B cell (primary cell): Measurements from ENCODE around the gene EGFL8. TPM values are rescaled to one million over a fixed set of nuclear protein-coding genes. Genes with fewer than 3 reads are reported as not detected.

Experiments
- ATAC-seq: fragments of 200-7000 bp; cut with Tn5 transposase; one replicate; pipeline ENCODE4 v1.10.0; 2021; ENCODE audit warnings: low read depth, mild to moderate bottlenecking, moderate number of reproducible peaks, moderate library complexity
- CTCF ChIA-PET: fragments of 350-600 bp; sonication (Branson Sonifier 250); formaldehyde crosslinking; loops from one replicate; lab custom pipeline; 2021; ENCODE audit warnings: antibody characterized with exemption, inconsistent platforms; lab: Charles Lee
- POLR2A ChIA-PET: fragments of 350-600 bp; sonication (Branson Sonifier 250); formaldehyde crosslinking; loops from one replicate; lab custom pipeline; 2021; ENCODE audit warnings: antibody characterized with exemption; lab: Charles Lee
- DNase-seq: peaks from one replicate; pipeline ENCODE4 v3.0.0; 2013
- H2AFZ ChIP-seq: 2 replicates; pipeline ENCODE4 v1.6.1; 2012; ENCODE audit warnings: mild to moderate bottlenecking, low read depth, low read length; ENCODE audit not compliant: insufficient read depth, poor library complexity, severe bottlenecking
- H3K27ac ChIP-seq, 2 donors: 1 replicate in 1 of 2; 2 replicates in 1 of 2; pipeline ENCODE4 v1.5.1; 2012 to 2013; ENCODE audit warnings: low read length in 2 of 2, mild to moderate bottlenecking in 2 of 2, moderate library complexity in 1 of 2
- H3K27me3 ChIP-seq, 4 experiments: fragments of 200-600 bp in 1 of 4; sonication (generic) in 1 of 4; replicated peaks in 1 of 4; 1 replicate in 2 of 4; 2 replicates in 2 of 4; pipeline versions ENCODE4 v1.6.1 to v1.7.0; 2013 to 2016; ENCODE audit warnings: low read length in 3 of 4, mild to moderate bottlenecking in 2 of 4, mixed read lengths in 1 of 4, moderate library complexity in 1 of 4; ENCODE audit not compliant: insufficient read depth in 4 of 4, control insufficient read depth in 3 of 4; ENCODE audit errors: control extremely low read depth in 1 of 4
- H3K36me3 ChIP-seq, 2 experiments: replicated peaks in 1 of 2; 1 replicate in 1 of 2; 2 replicates in 1 of 2; pipeline versions ENCODE4 v1.6.1 to v1.7.1; 2013; ENCODE audit warnings: low read length in 1 of 2; ENCODE audit not compliant: insufficient read depth in 2 of 2, control insufficient read depth in 1 of 2; ENCODE audit errors: control extremely low read depth in 1 of 2, extremely low read depth in 1 of 2
- H3K4me1 ChIP-seq, 2 donors: fragments of 200-600 bp in 1 of 2; sonication (generic) in 1 of 2; 1 replicate in 1 of 2; 2 replicates in 1 of 2; pipeline versions ENCODE4 v1.5.1 to v1.6.1; 2013 to 2017; ENCODE audit warnings: low read length in 2 of 2; ENCODE audit not compliant: control insufficient read depth in 2 of 2, insufficient read depth in 2 of 2
- H3K4me2 ChIP-seq: replicated peaks from 2 replicates; pipeline ENCODE3; 2012; ENCODE audit warnings: mild to moderate bottlenecking, low read depth, low read length; ENCODE audit not compliant: poor library complexity, severe bottlenecking
- H3K4me3 ChIP-seq, 5 experiments: fragments of 200-600 bp in 1 of 5; sonication (generic) in 1 of 5; 1 replicate in 3 of 5; 2 replicates in 2 of 5; pipeline versions ENCODE4 v1.5.1 to v1.7.0; 2011 to 2016; ENCODE audit warnings: low read length in 4 of 5, mild to moderate bottlenecking in 4 of 5, low read depth in 2 of 5, control low read depth in 1 of 5, moderate library complexity in 1 of 5; ENCODE audit not compliant: insufficient read depth in 1 of 5; ENCODE audit errors: control extremely low read depth in 1 of 5, extremely low read depth in 1 of 5
- H3K79me2 ChIP-seq: fragments of 200-600 bp; sonication (generic); one replicate; pipeline ENCODE4 v1.6.0; 2016; ENCODE audit warnings: low read length; ENCODE audit not compliant: control insufficient read depth, insufficient read depth
- H3K9ac ChIP-seq: fragments of 200-600 bp; sonication (generic); 2 replicates; pipeline ENCODE4 v1.6.1; 2017; ENCODE audit warnings: mild to moderate bottlenecking, low read length, moderate library complexity
- H3K9me3 ChIP-seq, 3 donors: one replicate each; pipeline versions ENCODE4 v1.6.1 to v1.7.1; 2013; ENCODE audit warnings: low read length in 2 of 3; ENCODE audit not compliant: control insufficient read depth in 2 of 3, insufficient read depth in 1 of 3; ENCODE audit errors: control extremely low read depth in 1 of 3
- H4K20me1 ChIP-seq: 2 replicates; pipeline ENCODE4 v1.6.0; 2012; ENCODE audit warnings: mild to moderate bottlenecking, low read length; ENCODE audit not compliant: insufficient read depth, control insufficient read depth, poor library complexity, severe bottlenecking
- H3K27ac Mint-ChIP-seq: one replicate; pipeline ENCODE4 v1.8.0; 2021; ENCODE audit warnings: mixed read lengths
- H3K27me3 Mint-ChIP-seq: one replicate; pipeline ENCODE4 v1.8.0; 2021; ENCODE audit warnings: mixed read lengths
- H3K4me1 Mint-ChIP-seq: one replicate; pipeline ENCODE4 v1.8.0; 2021; ENCODE audit warnings: mixed read lengths
- H3K4me3 Mint-ChIP-seq: one replicate; pipeline ENCODE4 v1.8.0; 2021; ENCODE audit warnings: mixed read lengths
- H3K9me3 Mint-ChIP-seq: one replicate; pipeline ENCODE4 v1.8.0; 2022; ENCODE audit warnings: mixed read lengths; ENCODE audit not compliant: insufficient read depth
- EZH2 ChIP-seq: IDR thresholded peaks from 2 replicates; pipeline ENCODE4 v1.6.1; 2012; ENCODE audit warnings: borderline replicate concordance, low read depth, mild to moderate bottlenecking, moderate library complexity, low read length; ENCODE audit not compliant: insufficient read depth, poor library complexity, severe bottlenecking
- WGBS: methylation state at CpG from one replicate; pipeline ENCODE4 v1.1.5; 2013; ENCODE audit warnings: missing lambda C conversion rate; ENCODE audit not compliant: insufficient coverage; 5-methylcytosine and 5-hydroxymethylcytosine counted together
- intact Hi-C: fragments of 100-400 bp; cut with micrococcal nuclease; formaldehyde crosslinking; loops from one replicate; pipeline ENCODE4 v1.10.0; 2022
- polyA plus RNA-seq: library from polyadenylated mRNA; depleted of rRNA; stranded (reverse); fragments of >200 nt; gene quantifications from 2 replicates; pipeline ENCODE4 v1.2.3, GENCODE V29; 2012
- total RNA-seq, 2 donors: library from RNA; stranded (reverse); fragments of 120-200 nt in 1 of 2; gene quantifications; 1 replicate in 1 of 2; 2 replicates in 1 of 2; pipeline versions ENCODE4 v1.2.3 to v1.2.4, GENCODE V29; 2013 to 2022
- TF ChIP-seq, protein P1 (sequence below): fragments of 200-600 bp; IDR thresholded peaks from one replicate; pipeline ENCODE4 v1.8.0; 2022; ENCODE audit warnings: antibody characterized with exemption, mild to moderate bottlenecking

The EGFL8 gene
- total and polyA plus RNA-seq, 2 donors (not counting 1 experiment from before 2014, with no cell fraction given) = 0.91 to 3.9 TPM

DNA sequence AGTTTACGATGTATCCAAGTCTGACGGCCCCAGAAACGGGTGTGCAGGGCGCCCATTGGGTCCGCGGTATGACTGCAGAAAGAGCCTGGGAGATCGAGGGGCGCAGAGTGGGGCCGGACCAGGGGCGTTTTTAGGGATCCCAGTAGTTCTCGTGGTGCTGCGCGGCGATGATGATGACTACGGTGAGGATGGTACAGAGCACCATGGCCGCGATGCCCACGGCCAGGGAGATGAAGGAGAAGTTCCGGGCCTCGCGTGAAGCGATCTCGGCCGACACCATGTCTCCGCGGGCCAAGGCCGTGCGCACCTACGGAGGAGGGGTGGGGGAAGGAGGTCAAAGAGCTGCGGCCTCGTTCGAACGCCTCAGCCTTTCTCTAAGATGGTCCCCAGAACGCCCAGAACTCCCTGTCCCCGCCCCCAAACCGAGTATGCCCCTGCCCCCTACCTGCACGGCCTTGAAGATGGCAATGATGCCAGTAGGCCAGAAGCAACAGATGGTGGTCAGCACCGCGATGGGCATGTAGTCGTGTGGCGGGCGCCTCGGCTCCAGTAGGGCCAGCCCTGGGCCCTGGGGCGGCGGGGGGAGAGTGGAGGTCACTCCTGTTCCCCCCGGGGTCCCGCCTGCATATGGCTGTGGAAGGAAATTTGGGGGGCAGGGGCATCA is 15.2 kb upstream of the EGFL8 start:
- peak overlapping the region; percentile 43 for H3K9ac ChIP-seq
- whole genome bisulfite sequencing = 38% methylated on average over 43 of the region's 47 CpGs
- H2AFZ ChIP-seq = peak overlapping the region; percentile 54
- POLR2A ChIA-PET = interaction anchor here (0.6 kb wide), 1 partner anchor 19 kb away, joined by 8 read pairs; the partner anchor contains the start of gene FKBPL
- intact Hi-C loops = no loop called here
- Mint-ChIP-seq H3K9me3 (no peaks in the 10 kb centered on the region), H3K4me3 (peak overlapping the region; percentile 73), H3K4me1 (peaks cover 45% of the 10 kb centered on the region), H3K27me3 (peaks cover 65% of the 10 kb centered on the region), H3K27ac (no peak overlapping the region)
- H3K4me3 ChIP-seq = peak overlapping the region in 4 of 5 experiments; percentile 21 to 53 (median 38)
- H3K27me3 ChIP-seq = peaks cover 0 to 62% (median 30%) of the 10 kb centered on the region in 4 experiments
- DNase-seq (no peak), ATAC-seq (peak; percentile 9)
- CTCF ChIA-PET = no interaction called here
- TF ChIP-seq, protein P1, sequence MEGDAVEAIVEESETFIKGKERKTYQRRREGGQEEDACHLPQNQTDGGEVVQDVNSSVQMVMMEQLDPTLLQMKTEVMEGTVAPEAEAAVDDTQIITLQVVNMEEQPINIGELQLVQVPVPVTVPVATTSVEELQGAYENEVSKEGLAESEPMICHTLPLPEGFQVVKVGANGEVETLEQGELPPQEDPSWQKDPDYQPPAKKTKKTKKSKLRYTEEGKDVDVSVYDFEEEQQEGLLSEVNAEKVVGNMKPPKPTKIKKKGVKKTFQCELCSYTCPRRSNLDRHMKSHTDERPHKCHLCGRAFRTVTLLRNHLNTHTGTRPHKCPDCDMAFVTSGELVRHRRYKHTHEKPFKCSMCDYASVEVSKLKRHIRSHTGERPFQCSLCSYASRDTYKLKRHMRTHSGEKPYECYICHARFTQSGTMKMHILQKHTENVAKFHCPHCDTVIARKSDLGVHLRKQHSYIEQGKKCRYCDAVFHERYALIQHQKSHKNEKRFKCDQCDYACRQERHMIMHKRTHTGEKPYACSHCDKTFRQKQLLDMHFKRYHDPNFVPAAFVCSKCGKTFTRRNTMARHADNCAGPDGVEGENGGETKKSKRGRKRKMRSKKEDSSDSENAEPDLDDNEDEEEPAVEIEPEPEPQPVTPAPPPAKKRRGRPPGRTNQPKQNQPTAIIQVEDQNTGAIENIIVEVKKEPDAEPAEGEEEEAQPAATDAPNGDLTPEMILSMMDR = no peak
- TF ChIP-seq EZH2 = no peak
- H3K36me3 ChIP-seq = no peaks in the 10 kb centered on the region
- peak overlapping the region; percentile 61 for H3K4me2 ChIP-seq
- no peak overlapping the region for H3K27ac ChIP-seq
- peaks cover 28 to 29% of the 10 kb centered on the region in 2 donors for H3K4me1 ChIP-seq
- H3K9me3 ChIP-seq = peaks cover 0 to 16% (median 3%) of the 10 kb centered on the region in 3 donors
- H3K79me2 ChIP-seq = no peaks in the 10 kb centered on the region
- no peaks in the 10 kb centered on the region for H4K20me1 ChIP-seq
